SHP77 (cell line): ENCODE measurements around the gene MAPRE3.
"Not testable (repeated sequence)": the region's sequence is repeated elsewhere in the genome, so short reads cannot be mapped to it uniquely, and the experiment has no call there.

Experiments
- DNase-seq, 2 experiments: peaks; one replicate each; lab custom pipeline; 2025; lab: John Stamatoyannopoulos, UW

Gene MAPRE3

GRCh38 chr2:27070653-27071276, 100.3 kb downstream of the MAPRE3 start:
- no peak for DNase-seq

DNA sequence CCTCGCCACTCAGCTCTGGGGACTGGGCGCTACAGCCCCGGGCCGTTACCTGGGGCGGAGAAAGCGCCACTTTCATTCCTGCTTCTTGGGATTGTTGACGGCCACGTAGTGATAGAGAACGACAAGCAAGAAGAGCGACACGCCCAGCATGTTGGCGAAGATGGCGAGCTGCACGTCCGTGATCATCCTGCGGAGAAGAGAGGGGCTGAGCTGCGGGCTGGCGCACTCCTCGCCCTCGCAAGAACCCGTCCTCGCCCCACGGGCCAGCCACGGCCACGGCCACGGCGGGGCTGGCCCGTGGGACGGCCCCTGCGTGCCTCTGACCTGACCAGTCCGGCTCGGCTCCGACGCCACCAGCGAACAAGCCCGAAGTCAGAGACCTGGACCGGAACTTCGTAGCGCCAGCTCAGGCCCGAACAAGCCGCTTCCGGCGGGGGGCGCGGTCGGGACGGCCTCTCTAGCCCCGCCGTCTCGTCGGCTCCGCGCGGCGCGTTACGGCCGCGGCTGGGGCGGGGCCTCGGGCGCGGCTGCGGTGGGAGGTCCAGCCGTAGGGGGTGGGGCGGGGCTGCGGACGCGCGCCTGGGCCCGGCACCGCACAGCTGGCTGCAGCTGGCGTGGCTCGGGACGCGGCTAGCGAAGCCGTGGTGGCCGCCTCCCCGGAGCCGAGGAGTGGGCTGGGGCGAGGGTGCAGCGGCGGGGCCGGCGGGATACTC, 101.0 kb downstream of the MAPRE3 start, which contains the start of gene OST4:
Gene OST4, minus strand, starts transcription at position 378 of the 713 bp plus-strand sequence.
- DNase-seq = peak; percentile 79 to 90

GRCh38 chr2:27071990-27072830, 101.8 kb downstream of the MAPRE3 start:
- DNase-seq = no peak

GRCh38 chr2:27072920-27073319, 102.5 kb downstream of the MAPRE3 start:
- no peak for DNase-seq

DNA sequence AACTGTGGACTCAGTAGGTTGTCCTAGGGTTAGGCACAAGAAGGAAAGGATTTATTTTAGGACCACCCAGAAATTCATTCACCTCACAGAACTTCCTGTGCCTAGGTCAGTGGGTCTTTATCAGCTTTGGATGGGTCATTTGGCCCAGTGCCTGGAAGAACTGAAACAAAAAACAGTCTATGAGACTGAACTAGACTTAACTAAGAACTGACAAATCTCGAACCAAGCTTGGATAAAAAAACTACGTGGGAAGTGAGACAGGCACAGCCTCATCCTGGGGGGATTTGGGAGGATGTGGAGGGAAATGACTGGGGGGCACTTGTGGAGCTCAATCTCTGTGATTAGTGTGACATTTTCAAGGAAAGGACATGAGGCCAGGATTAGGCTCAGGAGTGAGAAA, 103.3 kb downstream of the MAPRE3 start:
- no peak for DNase-seq

GRCh38 chr2:27074738-27075565, 104.5 kb downstream of the MAPRE3 start:
- DNase-seq = peak; percentile 63 to 69

- DNase-seq = not testable (repeated sequence)
These were observed 105.1 kb downstream of the MAPRE3 start for GRCh38 chr2:27075566-27075871.

DNA sequence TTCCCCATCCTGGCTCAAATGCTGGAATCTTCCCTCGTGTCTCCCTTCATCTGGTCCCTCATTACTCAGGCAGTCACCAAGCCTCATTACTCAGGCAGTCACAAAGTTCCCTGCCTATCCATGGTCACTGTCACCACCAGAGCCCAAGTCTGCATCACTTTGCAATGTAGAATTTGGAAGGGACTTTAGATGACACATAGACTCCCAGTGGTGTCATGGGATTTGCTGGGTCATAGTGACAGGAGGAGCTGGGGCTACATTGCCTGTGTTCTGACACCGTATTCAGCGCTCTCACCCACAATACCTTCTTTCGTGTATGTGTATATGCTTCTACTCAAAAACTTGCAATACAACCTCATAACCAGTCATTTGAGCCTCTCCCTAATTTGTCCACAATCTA, 105.9 kb downstream of the MAPRE3 start:
- DNase-seq = no peak
